NCI-H82 treated with DMSO at 0.1 percent for 48 hours (cell line): ENCODE measurements around the gene SMOC2.

Experiments
- DNase-seq: peaks from one replicate; lab custom pipeline; 2025; ENCODE audit not compliant: unreplicated experiment; lab: John Stamatoyannopoulos, UW

SMOC2 gene

GRCh38 chr6:168618546-168619315, 177.7 kb downstream of the SMOC2 start:
- no peak for DNase-seq

DNA sequence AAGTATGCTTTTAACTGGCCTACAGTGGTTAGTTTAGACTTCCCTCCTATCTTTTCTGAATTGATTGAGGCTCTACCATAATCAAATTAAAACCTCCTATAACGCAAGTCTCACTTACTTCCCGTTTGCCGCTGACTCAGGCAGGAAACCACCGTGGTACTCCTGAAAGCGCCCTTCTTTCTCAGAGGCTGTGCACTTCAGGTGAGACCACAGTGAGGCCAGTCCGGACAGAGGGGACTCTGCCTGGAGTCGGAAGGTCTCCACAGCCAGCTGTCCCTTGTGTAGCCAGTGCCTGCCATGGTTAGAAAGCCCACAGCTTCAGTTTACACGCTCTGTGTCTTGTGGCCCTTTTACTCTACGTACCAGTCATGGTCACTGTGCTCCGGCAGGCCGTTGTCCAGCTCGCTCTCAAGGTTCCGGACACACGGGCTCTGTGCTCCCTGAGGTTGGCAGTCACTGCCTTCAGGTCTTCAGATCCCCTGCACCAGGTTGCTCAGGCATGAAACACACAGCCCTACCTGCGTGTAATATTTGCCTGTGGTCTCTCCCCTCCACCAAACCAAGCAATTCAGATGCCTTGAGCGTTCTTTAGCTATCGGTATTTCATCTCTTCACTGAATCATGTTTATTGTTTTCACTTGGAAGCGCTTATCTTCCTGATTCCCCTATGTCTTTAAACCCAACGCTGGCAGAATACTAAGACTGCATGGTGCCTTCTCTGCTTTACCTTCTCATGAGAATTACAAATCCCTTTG, 178.8 kb downstream of the SMOC2 start:
- no peak for DNase-seq

DNA sequence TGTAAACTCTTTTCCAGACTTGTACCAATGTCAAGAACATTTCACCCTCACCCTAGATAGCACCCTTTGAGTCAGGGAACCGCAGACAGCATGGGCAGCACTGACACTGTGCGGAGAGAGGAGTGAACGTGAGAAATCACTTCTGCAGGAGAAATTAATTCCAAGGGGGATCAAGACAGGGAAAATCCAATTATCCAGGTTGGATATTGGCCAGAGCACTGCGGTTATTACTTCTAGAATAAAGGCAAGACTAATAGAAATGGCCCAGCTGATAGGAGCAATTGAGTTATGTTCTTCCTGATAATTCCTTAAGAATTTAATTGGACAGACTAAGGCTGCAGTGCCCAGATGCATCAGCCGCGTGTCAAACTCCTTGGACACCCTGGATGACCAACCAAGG, 179.6 kb downstream of the SMOC2 start:
- no peak for DNase-seq

DNA sequence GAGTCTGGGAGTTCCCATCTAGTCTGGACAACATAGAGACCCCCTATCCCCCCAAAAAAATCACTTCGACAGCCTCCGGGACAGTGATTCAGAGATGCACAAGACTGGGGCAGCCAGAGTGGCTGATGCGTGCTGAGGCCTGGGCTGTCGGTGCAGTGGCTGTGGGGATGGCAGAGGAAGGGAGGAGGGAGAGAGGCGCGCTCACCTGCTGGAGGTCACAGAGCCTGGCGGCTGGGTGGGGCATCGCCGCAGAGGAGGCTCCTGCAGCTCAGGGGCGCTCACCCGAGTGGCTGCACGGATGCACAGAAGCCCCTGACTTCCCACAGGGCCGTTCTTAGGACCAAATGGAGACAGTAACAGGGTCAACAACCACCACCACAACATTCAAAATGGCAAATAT, 182.8 kb downstream of the SMOC2 start:
- DNase-seq, result no peak

DNA sequence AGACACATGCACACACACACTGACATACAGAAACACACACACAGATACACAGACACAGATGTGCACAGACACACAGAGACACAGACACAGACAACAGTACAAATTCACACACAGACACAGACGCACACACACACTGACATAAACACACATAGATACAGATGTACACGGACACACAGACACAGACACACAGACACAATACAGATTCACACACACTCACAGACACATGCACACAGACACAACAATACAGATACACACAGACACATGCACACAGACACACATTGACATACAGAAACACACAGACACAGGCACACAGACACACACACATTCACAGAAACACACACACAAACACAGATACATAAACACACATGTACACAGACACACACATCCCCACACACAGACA, 183.6 kb downstream of the SMOC2 start:
- DNase-seq, result no peak

GRCh38 chr6:168624948-168625347, 184.0 kb downstream of the SMOC2 start:
- DNase-seq, result no peak

DNA sequence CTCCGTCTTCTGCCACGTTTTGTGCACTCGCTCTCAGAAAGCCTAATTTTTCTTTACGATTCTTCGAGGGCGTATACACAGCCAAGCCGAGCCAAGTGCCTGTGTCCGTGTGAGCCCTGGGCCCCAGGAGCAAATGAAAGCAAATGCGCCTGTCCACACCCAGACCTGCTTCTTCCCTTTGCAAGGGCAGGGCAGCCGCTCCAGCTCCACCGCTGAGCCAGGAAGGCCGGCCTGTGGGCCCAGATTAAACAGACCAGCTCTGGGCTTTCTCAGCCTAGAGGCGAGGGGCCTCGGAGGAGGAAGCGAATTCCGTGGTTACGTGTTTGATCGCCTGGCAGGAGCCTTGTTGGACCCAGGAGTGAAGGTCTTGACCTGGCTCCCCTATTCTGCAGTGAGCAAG, 184.6 kb downstream of the SMOC2 start:
- no peak for DNase-seq

GRCh38 chr6:168626046-168626602, 185.1 kb downstream of the SMOC2 start:
- no peak for DNase-seq

DNA sequence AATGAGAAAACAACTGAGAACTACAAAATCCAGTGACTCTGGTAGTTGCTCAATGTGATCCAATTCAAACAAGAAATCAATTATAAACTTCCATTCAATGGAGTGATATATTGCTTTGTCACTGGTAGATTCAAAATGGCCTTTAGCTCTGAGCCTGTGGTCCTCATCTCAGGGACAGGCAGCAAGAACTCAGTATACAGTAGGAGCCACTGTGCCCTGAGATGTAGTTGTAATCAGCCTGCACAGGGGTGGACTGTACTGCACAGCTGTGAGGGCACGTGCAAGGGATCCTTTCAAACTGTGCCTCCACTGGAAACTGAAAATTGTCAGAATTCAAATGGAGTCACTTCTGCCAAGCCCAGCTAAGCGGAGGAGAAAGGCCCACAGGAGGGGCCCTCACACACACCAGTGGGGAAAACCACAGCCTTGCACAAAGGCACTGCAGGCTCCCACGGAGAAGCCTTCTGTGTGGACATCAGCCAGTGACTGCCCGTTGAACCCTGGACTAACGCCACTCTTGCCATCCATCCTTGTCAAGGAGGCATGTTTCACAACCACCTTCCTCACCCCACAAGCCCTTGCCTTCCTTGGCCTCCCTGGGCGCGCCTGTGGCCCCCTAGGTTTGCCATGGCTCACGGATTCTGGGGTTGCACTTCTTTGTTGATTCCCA, 186.7 kb downstream of the SMOC2 start:
- DNase-seq, result no peak

DNA sequence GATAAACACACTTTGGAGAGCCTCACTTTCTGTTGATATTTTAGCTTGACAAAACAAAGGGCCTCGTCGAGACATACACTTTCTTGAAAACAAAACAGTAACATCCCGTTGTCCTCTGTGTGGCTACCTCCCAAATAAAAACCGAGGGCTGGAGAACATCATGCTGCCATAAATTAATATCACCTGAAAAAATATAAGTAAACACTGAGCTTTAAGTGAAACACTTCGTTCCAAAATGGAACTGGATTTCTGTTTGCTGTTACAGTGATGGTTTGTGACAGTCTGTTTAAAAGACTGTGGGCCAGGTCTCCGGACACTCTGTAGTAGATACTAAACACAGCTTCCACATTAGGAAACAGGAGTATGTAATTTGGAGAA, 187.2 kb downstream of the SMOC2 start:
- no peak for DNase-seq

DNA sequence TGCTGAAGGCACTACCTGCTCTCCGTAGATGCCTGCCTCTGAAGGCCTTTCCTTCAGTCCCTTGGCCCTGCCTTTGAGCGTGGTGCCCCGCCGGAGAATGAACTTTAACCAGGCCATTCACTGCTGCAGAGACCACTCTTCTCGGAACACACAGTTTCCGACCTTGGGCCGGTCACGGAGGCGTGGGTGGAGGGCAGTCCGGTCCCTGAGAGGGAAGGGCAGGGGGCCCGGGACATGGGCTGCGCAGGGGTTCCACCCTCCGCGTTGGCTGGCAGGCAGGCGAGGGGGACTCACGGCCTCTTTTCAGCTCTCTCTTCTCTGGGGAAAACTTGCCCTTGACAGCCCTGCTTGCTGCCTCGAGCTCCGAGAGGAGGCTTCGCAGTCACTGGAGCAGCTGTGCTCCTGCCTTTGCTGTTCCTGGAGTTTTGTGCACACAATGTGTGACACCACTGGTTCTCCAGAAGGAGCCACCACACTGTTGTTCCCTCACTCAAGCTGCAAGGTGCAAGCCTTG, 187.8 kb downstream of the SMOC2 start:
- DNase-seq, result no peak

- no peak for DNase-seq
Observed at GRCh38 chr6:168631564-168631963, 190.6 kb downstream of the SMOC2 start.

DNA sequence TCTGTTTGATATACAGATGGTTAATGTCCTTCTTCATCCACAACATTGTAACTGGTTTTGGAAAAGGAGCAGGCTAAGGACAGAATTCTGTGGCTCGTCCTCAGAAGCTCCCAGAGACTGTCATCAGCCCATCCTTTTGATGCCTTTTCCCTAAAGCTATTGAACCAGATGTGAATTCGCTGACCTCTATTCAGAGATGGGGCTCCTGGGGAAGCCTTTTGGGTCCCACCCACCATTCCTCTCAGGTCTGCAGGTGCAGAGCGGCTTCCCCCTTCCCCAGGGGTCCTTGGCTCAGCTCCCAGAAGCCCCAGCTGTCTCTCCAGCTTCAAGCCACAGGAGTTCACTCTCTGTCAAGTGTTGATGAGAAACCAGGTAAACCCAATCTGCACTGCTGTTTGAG, 191.7 kb downstream of the SMOC2 start:
- DNase-seq, result no peak

DNA sequence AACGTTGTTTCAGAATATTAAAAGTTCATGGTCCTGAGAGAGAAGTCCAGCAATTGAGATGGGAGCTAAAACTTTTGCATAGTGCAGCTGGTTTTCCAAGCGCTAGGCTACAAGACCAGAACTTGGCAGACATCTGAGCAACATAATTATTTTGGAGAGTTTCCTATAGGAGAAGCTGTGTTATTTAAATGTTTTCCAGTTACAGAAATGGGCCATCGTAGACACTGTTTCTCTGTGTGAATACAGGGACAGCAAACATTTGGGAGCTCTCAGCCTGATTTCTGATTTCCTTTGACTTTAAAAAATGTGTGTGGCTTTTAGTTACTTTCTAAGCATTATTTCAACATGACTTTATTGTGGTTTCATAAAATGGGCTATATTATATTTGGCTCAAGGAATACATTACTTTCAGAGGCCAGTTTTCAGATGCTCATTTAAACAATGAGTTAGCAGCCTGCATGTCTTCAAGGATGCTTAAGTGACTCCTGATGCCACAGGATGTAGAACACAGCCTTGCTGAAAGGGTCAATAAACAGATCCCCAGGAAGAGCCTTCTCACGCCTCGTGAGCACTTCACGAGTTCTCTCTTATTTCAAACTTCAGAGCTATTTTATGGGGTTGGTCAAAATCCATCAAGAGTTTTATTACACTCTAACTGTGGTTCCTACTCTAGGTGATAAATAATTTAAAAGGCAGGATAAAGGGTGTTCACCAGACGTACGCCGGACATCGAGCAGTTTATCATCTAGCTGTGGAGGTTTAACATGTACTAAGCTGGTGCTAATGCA, 193.8 kb downstream of the SMOC2 start:
- DNase-seq, result no peak

- no peak for DNase-seq
Observed at GRCh38 chr6:168636147-168637004, 195.4 kb downstream of the SMOC2 start.

GRCh38 chr6:168637834-168638233, 196.8 kb downstream of the SMOC2 start:
- DNase-seq, result no peak

DNA sequence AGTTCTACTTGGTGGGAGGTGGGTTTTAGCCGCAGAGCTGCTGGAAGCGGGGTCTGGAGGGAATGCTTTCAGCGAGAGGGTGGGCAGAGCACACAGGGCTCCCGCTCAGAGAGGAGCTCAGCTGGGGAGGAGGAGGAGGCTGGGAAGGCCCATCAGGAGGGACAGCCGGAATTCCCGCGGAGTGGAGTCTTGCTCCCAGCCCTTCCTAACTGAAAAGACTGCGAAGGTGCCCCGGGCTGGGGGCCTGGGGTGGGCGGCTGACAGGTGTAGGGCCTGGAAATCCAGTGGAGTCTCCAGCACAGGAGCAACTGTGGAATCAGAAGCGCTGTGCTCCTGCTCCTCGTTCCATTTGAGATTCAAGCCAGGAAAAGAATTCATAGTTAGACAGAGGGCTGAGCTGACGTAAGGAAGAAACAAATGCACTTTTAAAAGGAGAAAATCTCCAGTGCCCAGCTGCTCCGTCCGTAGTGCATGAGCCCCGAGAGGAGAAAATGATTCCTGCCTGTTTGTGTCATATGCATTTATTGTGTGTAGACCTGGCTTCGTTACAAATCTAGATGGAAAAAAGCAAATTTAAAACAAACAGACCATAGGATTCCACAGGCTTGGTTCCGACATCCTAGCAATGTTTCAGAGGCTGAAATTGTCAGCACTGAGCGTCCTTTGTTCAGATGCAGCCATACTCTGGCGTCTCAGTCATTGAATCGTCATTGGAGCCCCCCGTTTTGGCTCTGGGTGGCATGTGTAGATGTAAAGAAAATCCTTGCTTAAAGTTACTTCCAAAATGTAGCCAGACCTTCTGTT, 197.7 kb downstream of the SMOC2 start:
- no peak for DNase-seq

GRCh38 chr6:168640181-168640580, 199.2 kb downstream of the SMOC2 start:
- no peak for DNase-seq

GRCh38 chr6:168640768-168641167, 199.8 kb downstream of the SMOC2 start:
- no peak for DNase-seq
